Astrocyte of the spinal cord (primary cell): ENCODE results near the gene OSBPL7.

Experiments used
- DNase-seq: peaks from one replicate; pipeline ENCODE4 v3.0.0; 2011; ENCODE audit warnings: low read depth, low spot score
- H3K4me3 ChIP-seq: 2 replicates; pipeline ENCODE4 v1.5.1; 2011; ENCODE audit warnings: low read depth, mild to moderate bottlenecking, low read length, moderate library complexity
- CTCF ChIP-seq: IDR thresholded peaks from 2 replicates; pipeline ENCODE4 v1.5.1; 2012; ENCODE audit warnings: low read depth, mild to moderate bottlenecking, low read length, inconsistent platforms
- in situ Hi-C: cut with HindIII; loops from 2 replicates; pipeline ENCODE4 v1.10.0; 2017; ENCODE audit warnings: low sequenced_read_pairs

The OSBPL7 gene

GRCh38 chr17:47802341-47803022 lies 19.1 kb downstream of the OSBPL7 start:
- peak; percentile 74 for TF ChIP-seq CTCF
- DNase-seq: peak; percentile 48
- H3K4me3 ChIP-seq: no peak overlapping the region
- in situ Hi-C loops: no loop called here

- no peak for TF ChIP-seq CTCF
- in situ Hi-C loops: no loop called here
- no peak for DNase-seq
- H3K4me3 ChIP-seq: no peak overlapping the region
Measured at GRCh38 chr17:47801906-47802305, 19.7 kb downstream of the OSBPL7 start.

- DNase-seq: no peak
- in situ Hi-C loops: no loop called here
- no peak overlapping the region for H3K4me3 ChIP-seq
- TF ChIP-seq CTCF: no peak
Measured at GRCh38 chr17:47801176-47801765, 20.3 kb downstream of the OSBPL7 start.

GRCh38 chr17:47800686-47801085 lies 20.9 kb downstream of the OSBPL7 start:
- no peak for DNase-seq
- H3K4me3 ChIP-seq: no peak overlapping the region
- TF ChIP-seq CTCF: no peak
- in situ Hi-C loops: no loop called here

- no peak overlapping the region for H3K4me3 ChIP-seq
- no peak for TF ChIP-seq CTCF
- no peak for DNase-seq
- in situ Hi-C loops: no loop called here
Measured at GRCh38 chr17:47797797-47798196, 23.8 kb downstream of the OSBPL7 start.

GRCh38 chr17:47792979-47793378 lies 28.6 kb downstream of the OSBPL7 start:
- no peak for TF ChIP-seq CTCF
- DNase-seq: no peak
- in situ Hi-C loops: no loop called here
- H3K4me3 ChIP-seq: no peak overlapping the region
